ENCODE results near the gene DYNC1LI2. TPM values are rescaled to one million over a fixed set of nuclear protein-coding genes. Genes with fewer than 3 reads are reported as not detected.

Gene DYNC1LI2
- total and polyA plus RNA-seq, 10 of the 15 experiments (the other 5 are each of a cell fraction or from before 2014, with no cell fraction given), result 6.0 to 46.5 (median 33.7) TPM

GRCh38 chr16:66678337-66678736 lies 73.1 kb downstream of the DYNC1LI2 start (continued):
- TF ChIP-seq, protein P1, sequence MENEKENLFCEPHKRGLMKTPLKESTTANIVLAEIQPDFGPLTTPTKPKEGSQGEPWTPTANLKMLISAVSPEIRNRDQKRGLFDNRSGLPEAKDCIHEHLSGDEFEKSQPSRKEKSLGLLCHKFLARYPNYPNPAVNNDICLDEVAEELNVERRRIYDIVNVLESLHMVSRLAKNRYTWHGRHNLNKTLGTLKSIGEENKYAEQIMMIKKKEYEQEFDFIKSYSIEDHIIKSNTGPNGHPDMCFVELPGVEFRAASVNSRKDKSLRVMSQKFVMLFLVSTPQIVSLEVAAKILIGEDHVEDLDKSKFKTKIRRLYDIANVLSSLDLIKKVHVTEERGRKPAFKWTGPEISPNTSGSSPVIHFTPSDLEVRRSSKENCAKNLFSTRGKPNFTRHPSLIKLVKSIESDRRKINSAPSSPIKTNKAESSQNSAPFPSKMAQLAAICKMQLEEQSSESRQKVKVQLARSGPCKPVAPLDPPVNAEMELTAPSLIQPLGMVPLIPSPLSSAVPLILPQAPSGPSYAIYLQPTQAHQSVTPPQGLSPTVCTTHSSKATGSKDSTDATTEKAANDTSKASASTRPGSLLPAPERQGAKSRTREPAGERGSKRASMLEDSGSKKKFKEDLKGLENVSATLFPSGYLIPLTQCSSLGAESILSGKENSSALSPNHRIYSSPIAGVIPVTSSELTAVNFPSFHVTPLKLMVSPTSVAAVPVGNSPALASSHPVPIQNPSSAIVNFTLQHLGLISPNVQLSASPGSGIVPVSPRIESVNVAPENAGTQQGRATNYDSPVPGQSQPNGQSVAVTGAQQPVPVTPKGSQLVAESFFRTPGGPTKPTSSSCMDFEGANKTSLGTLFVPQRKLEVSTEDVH (IDR thresholded peaks at IDR 0.05; ENCODE audit: low read depth, partially characterized antibody), result no peak
- TF ChIP-seq, protein P2, sequence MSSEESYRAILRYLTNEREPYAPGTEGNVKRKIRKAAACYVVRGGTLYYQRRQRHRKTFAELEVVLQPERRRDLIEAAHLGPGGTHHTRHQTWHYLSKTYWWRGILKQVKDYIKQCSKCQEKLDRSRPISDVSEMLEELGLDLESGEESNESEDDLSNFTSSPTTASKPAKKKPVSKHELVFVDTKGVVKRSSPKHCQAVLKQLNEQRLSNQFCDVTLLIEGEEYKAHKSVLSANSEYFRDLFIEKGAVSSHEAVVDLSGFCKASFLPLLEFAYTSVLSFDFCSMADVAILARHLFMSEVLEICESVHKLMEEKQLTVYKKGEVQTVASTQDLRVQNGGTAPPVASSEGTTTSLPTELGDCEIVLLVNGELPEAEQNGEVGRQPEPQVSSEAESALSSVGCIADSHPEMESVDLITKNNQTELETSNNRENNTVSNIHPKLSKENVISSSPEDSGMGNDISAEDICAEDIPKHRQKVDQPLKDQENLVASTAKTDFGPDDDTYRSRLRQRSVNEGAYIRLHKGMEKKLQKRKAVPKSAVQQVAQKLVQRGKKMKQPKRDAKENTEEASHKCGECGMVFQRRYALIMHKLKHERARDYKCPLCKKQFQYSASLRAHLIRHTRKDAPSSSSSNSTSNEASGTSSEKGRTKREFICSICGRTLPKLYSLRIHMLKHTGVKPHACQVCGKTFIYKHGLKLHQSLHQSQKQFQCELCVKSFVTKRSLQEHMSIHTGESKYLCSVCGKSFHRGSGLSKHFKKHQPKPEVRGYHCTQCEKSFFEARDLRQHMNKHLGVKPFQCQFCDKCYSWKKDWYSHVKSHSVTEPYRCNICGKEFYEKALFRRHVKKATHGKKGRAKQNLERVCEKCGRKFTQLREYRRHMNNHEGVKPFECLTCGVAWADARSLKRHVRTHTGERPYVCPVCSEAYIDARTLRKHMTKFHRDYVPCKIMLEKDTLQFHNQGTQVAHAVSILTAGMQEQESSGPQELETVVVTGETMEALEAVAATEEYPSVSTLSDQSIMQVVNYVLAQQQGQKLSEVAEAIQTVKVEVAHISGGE (CRISPR knock-in tag; IDR thresholded peaks at IDR 0.05), result no peak
- TF ChIP-seq NFYA (IDR thresholded peaks at IDR 0.05; ENCODE audit: borderline replicate concordance, low read depth, low read length), result no peak
- no peak for TF ChIP-seq NR2C1 (IDR thresholded peaks at IDR 0.05)
- TF ChIP-seq MYC (IDR thresholded peaks at IDR 0.05; ENCODE audit: insufficient read depth, insufficient read length, insufficient replicate concordance, low read length, severe bottlenecking), result no peak
- TF ChIP-seq HDAC6 (IDR thresholded peaks at IDR 0.05; ENCODE audit: unreplicated experiment), result no peak
- no peak for TF ChIP-seq IRF4 (IDR thresholded peaks at IDR 0.05; ENCODE audit: low read depth, low read length)
- no peak for TF ChIP-seq RAD21 (IDR thresholded peaks at IDR 0.05; ENCODE audit: insufficient read depth, low read depth, low read length)
- TF ChIP-seq KLF5 (IDR thresholded peaks at IDR 0.05; ENCODE audit: partially characterized antibody), result no peak
- TF ChIP-seq POLR2A (IDR thresholded peaks at IDR 0.05; ENCODE audit: low read depth, low read length), result no peak
- TF ChIP-seq ZNF207 (IDR thresholded peaks at IDR 0.05; ENCODE audit: borderline replicate concordance), result no peak
- no peak for TF ChIP-seq CBX3 (IDR thresholded peaks at IDR 0.05; ENCODE audit: borderline replicate concordance, low read depth)
- TF ChIP-seq CBX5 (IDR thresholded peaks at IDR 0.05; ENCODE audit: low read depth), result no peak
- TF ChIP-seq ETV6 (conservative IDR thresholded peaks at IDR 0.05 in 1 of 2, IDR thresholded peaks at IDR 0.05 in 1 of 2; ENCODE audit: borderline replicate concordance in 1 of 2, low read depth in 1 of 2), result no peak
- TF ChIP-seq MTA3 (IDR thresholded peaks at IDR 0.05; ENCODE audit: borderline replicate concordance, low read length), result no peak
